Left ventricle myocardium inferior (tissue), 1 donor: ENCODE measurements around the gene ITM2B. TPM values are rescaled to one million over a fixed set of nuclear protein-coding genes. Genes with fewer than 3 reads are reported as not detected.

Source experiments
- DNase-seq: peaks from one replicate; pipeline ENCODE4 v3.0.0-alpha.2; 2020
- H3K27ac ChIP-seq: fragments of 200-600 bp; replicated peaks from 2 replicates; pipeline ENCODE4 v1.8.0; 2021
- H3K27me3 ChIP-seq: fragments of 200-600 bp; 2 replicates; pipeline ENCODE4 v1.8.0; 2021; ENCODE audit warnings: low read depth
- H3K36me3 ChIP-seq: fragments of 200-600 bp; 2 replicates; pipeline ENCODE4 v1.8.0; 2021
- H3K4me1 ChIP-seq: fragments of 200-600 bp; 2 replicates; pipeline ENCODE4 v1.8.0; 2021
- H3K4me3 ChIP-seq: fragments of 200-600 bp; 2 replicates; pipeline ENCODE4 v1.8.0; 2021; ENCODE audit warnings: mild to moderate bottlenecking, moderate library complexity
- H3K9me3 ChIP-seq: fragments of 200-600 bp; replicated peaks from 2 replicates; pipeline ENCODE4 v1.8.0; 2021
- CTCF ChIP-seq: fragments of 200-600 bp; IDR thresholded peaks from 2 replicates; pipeline ENCODE4 v1.8.0; 2021; ENCODE audit warnings: antibody characterized with exemption, mild to moderate bottlenecking, borderline replicate concordance
- intact Hi-C: fragments of 100-400 bp; cut with micrococcal nuclease; formaldehyde crosslinking; loops from one replicate; pipeline ENCODE4 v1.11.0; 2022
- total RNA-seq: library from RNA; stranded (reverse); fragmentation: NEBNext Ultra II Directional; extraction: Animal tissue kit (Norgen Biotek cat#: 25700); gene quantifications from one replicate; pipeline ENCODE4 v1.2.1, GENCODE V29; 2021
- donor health status: DM: no; HTN: yes; CAD: no; lungs with severe emphysema.

Gene ITM2B
- total RNA-seq, 1 donor from 2014 or later, result 533 TPM

DNA sequence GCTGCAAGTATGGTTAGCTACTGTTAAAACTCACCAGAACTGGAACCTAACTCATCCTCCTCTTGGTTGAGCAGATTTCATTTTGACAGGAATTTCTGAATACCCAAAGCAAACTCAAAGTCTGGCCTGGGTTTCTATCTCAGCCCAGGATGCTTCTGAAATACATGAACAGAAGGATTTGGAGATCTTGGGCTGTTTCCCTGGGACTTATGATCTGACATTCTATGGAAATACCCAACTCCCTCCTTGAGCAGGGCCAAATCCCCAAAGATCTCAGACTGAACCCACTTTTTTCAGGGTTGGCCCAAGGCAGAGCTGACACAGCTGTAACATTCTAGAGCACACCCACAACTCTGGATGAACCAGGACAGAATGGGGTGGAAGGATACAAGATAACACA lies 1.1 kb upstream of the ITM2B start:
- H3K4me3 ChIP-seq, result peak overlapping the region; percentile 100
- H3K4me1 ChIP-seq, result peaks cover 56% of the 10 kb centered on the region
- H3K27ac ChIP-seq, result peak overlapping the region; percentile 100
- intact Hi-C loops, result loop anchor here (10.0 kb wide), 2 partner anchors 73 to 107 kb away; partner anchors contain the start of gene RB1
- no peak for DNase-seq
- no peaks in the 10 kb centered on the region for H3K9me3 ChIP-seq
- no peak for TF ChIP-seq CTCF
- no peaks in the 10 kb centered on the region for H3K36me3 ChIP-seq
- no peaks in the 10 kb centered on the region for H3K27me3 ChIP-seq

- no peaks in the 10 kb centered on the region for H3K36me3 ChIP-seq
- no peaks in the 10 kb centered on the region for H3K9me3 ChIP-seq
- no peak for DNase-seq
- TF ChIP-seq CTCF, result no peak
- peaks cover 62% of the 10 kb centered on the region for H3K4me1 ChIP-seq
- no peaks in the 10 kb centered on the region for H3K27me3 ChIP-seq
- intact Hi-C loops, result loop anchor here (10.0 kb wide), 2 partner anchors 72 to 108 kb away; partner anchors contain the start of gene RB1
- peak overlapping the region; percentile 100 for H3K4me3 ChIP-seq
- peak overlapping the region; percentile 100 for H3K27ac ChIP-seq
Observed at GRCh38 chr13:48232420-48233045, 473 bp upstream of the ITM2B start.

DNA sequence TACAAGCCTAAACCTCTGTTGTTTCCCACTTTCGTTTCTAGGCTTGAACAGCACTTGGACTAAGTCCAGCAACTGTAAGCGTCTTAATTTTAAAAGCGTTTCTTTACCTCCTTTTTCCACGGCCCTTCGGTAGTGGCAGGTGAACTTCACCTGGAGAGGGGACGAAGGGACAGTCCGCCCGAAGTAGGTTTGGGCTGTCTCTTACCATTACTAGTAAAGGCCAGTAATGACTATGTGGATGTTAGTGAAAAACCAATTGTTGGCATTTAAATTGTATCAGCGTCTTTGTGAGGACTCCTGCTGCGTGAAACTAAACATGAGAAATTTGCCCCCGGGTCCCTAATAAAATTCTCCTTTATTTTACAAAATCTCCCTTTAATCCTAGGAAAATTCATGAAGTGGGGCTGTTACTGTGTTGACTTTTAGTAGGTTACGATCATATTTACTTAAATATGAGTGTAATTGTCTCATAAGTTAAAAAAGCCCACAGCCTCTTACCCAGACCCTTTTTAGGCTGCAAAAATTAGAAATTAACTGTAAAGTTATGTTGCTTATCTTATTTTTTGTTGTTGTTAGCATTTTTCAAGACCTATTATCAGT lies 983 bp downstream of the ITM2B start:
- no peak for DNase-seq
- intact Hi-C loops, result loop anchor here (10.0 kb wide), 2 partner anchors 71 to 109 kb away; partner anchors contain the start of gene RB1
- Histone ChIP-seq H3K36me3 (peaks cover under 1% of the 10 kb centered on the region), H3K4me1 (peaks cover 77% of the 10 kb centered on the region), H3K4me3 (peak overlapping the region; percentile 100), H3K27ac (peak overlapping the region; percentile 100), H3K9me3 (no peaks in the 10 kb centered on the region), H3K27me3 (no peaks in the 10 kb centered on the region)
- no peak for TF ChIP-seq CTCF

- peaks cover 8% of the 10 kb centered on the region for H3K36me3 ChIP-seq
- no peaks in the 10 kb centered on the region for H3K27me3 ChIP-seq
- peaks cover 85% of the 10 kb centered on the region for H3K4me1 ChIP-seq
- H3K27ac ChIP-seq, result peak overlapping the region; percentile 100
- H3K9me3 ChIP-seq, result no peaks in the 10 kb centered on the region
- intact Hi-C loops, result loop anchor here (10.0 kb wide), 2 partner anchors 70 to 110 kb away; partner anchors contain the start of gene RB1
- TF ChIP-seq CTCF, result no peak
- peak overlapping the region; percentile 100 for H3K4me3 ChIP-seq
- DNase-seq, result no peak
Observed at GRCh38 chr13:48234566-48235340, 1.7 kb downstream of the ITM2B start.

DNA sequence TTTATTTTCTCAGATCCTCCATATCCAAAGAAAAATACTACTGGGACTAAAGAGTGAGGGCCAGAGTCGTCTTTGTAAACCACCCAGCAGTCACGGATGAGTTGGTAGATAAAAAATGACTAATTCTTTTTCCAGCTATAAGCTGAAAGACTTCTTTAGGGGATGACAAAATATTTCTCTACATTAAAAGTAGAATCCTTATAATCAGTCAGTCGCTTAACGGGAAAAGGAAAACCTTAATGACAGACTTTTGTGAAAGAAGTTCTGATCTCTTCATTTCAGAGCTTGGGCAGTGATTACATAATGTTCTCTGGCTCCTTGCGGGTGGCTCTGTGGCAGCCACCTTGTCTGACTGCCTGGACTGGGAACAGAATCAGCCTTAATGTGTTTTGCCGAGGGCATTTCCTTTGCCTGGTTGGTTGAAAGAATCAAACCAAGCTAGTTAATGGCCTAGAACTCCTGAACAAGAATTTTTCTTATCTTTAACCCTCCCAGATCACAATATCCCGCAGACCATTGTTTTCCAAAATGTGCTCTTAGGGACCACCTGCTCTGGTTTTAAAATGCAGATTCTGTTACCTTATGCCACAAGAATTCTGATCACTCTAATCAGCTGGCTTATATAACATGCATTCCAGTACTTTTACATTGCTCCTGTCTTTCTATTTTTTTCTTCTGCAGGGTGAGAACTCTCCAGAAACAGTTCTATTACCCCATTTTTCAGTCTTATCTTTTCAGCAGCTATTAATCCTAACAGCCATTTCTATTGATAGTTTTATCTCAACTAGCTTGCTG lies 2.5 kb downstream of the ITM2B start:
- intact Hi-C loops, result loop anchor here (10.0 kb wide), 2 partner anchors 69 to 111 kb away; partner anchors contain the start of gene RB1
- TF ChIP-seq CTCF, result no peak
- DNase-seq, result no peak
- Histone ChIP-seq H3K4me1 (peaks cover 91% of the 10 kb centered on the region), H3K4me3 (peak overlapping the region; percentile 100), H3K27ac (peak overlapping the region; percentile 100), H3K9me3 (no peaks in the 10 kb centered on the region), H3K27me3 (no peaks in the 10 kb centered on the region), H3K36me3 (peaks cover 15% of the 10 kb centered on the region)
